ENCODE data around the gene ZNF451.

DNA sequence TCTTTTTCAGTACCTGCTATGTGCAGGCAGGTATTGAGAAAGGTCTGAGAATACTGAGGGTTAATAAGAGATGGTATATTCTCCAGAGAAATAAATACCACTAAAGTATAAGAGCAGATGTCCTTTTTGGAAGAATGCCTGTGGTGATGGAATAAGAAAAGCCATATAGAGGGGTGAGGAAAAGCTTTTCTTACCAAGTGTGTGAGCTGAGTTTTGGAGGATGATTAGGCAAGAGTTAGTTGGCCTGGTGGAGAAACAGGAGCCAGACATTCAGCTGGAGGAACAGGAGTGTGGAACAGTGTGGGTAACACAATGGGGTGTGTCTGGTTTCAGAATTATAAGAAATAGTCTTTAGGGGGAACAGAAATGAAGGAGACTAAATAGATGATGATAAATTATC lies 19.9 kb downstream of the ZNF451 start:
- TF ChIP-seq CTCF (IDR thresholded peaks at IDR 0.05) (no peak), FOXJ3 (CRISPR knock-in tag; IDR thresholded peaks at IDR 0.05) (no peak)
- TF ChIP-seq, protein P1, sequence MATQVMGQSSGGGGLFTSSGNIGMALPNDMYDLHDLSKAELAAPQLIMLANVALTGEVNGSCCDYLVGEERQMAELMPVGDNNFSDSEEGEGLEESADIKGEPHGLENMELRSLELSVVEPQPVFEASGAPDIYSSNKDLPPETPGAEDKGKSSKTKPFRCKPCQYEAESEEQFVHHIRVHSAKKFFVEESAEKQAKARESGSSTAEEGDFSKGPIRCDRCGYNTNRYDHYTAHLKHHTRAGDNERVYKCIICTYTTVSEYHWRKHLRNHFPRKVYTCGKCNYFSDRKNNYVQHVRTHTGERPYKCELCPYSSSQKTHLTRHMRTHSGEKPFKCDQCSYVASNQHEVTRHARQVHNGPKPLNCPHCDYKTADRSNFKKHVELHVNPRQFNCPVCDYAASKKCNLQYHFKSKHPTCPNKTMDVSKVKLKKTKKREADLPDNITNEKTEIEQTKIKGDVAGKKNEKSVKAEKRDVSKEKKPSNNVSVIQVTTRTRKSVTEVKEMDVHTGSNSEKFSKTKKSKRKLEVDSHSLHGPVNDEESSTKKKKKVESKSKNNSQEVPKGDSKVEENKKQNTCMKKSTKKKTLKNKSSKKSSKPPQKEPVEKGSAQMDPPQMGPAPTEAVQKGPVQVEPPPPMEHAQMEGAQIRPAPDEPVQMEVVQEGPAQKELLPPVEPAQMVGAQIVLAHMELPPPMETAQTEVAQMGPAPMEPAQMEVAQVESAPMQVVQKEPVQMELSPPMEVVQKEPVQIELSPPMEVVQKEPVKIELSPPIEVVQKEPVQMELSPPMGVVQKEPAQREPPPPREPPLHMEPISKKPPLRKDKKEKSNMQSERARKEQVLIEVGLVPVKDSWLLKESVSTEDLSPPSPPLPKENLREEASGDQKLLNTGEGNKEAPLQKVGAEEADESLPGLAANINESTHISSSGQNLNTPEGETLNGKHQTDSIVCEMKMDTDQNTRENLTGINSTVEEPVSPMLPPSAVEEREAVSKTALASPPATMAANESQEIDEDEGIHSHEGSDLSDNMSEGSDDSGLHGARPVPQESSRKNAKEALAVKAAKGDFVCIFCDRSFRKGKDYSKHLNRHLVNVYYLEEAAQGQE (IDR thresholded peaks at IDR 0.05; ENCODE audit: low read depth, low read length): no peak
